Cardiac septum (tissue), 1 donor: Measurements from ENCODE around the gene CDC6. TPM values are rescaled to one million over a fixed set of nuclear protein-coding genes. Genes with fewer than 3 reads are reported as not detected.

ENCODE experiments used
- DNase-seq: peaks from one replicate; pipeline ENCODE4 v3.0.0-alpha.2; 2020; ENCODE audit warnings: low spot score
- intact Hi-C: fragments of 100-400 bp; cut with DNase I; formaldehyde crosslinking; loops from one replicate; pipeline ENCODE4 v1.14.0; 2022
- total RNA-seq: library from RNA; stranded (reverse); fragmentation: NEBNext Ultra II Directional; extraction: Animal tissue kit (Norgen Biotek cat#: 25700); gene quantifications from one replicate; pipeline ENCODE4 v1.2.1, GENCODE V29; 2021
- donor health status: DM: no; HTN: no; CAD: no.

CDC6 gene
- total RNA-seq, 1 donor from 2014 or later: 0.75 TPM

DNA sequence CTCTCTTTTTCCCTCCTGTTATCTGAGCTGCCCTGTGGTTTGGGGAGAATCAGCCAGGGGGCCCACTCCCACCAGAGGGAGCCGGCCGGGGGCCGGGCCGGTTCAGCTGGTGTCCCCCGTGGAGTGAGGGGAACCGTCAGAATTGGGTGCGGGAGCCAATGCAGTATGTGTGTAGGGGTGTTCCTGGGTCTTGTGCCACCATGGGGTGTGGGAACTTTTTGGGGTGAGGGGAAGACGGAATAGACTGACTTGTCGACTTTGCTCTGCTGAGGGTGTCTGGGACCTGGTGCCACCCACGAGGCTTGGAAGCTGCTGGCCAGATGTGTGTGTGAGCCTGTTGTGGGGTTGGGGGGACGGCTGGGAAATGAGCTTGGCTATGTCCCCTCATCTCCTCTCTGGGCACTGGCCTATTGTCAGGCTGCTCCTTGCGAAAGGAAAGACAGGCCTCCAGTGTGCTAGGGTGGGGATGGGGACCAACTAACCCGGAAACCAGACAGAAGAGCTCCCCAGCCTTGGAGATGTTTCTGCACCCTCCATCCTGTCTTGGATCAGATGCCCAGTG is 31.2 kb downstream of the CDC6 start:
- peak; percentile 75 for DNase-seq
- intact Hi-C loops: no loop called here

DNA sequence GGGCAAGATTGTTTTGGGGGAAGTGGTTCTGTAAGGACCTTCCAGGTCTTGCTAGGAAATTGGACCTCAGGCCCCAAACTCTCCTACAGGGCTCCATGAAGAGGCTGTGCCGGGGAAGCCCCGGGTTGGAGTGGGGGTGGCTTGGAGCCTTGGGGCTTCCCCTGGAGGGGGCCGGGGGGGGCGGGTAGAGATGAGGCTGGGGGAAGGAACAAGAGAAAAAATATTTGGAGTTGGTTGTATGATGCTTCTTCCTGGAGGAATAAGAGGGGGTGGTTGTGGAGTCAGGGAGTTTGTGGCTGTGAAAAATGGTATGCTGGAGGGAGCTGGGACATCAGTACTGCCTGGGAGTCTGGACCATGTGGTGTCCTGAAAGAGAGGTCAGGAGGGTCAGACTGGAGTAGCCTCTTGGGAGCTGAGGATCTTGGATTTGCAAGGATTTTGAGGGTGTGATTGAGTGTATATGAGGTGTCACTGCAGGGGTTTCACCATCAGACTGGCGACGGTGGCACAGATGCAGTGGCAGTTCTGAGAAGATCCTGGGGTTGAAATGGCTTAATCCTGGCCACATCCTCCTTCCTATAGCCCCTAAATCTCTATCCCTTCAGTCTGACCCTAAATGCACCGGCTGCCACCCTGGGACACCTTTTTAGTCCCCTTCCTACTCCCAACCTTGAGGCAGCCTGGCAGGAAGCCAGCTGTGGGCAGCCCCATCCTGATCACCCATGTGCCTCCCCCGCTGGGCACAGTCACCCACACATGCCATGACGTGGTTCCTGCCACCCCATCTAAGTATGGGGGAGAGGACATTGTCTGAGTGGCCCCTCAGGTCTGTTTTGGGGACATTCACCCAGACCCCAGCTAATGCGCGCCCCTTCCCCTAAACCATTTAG is 32.2 kb downstream of the CDC6 start:
- intact Hi-C loops: no loop called here
- DNase-seq: peak; percentile 82

DNA sequence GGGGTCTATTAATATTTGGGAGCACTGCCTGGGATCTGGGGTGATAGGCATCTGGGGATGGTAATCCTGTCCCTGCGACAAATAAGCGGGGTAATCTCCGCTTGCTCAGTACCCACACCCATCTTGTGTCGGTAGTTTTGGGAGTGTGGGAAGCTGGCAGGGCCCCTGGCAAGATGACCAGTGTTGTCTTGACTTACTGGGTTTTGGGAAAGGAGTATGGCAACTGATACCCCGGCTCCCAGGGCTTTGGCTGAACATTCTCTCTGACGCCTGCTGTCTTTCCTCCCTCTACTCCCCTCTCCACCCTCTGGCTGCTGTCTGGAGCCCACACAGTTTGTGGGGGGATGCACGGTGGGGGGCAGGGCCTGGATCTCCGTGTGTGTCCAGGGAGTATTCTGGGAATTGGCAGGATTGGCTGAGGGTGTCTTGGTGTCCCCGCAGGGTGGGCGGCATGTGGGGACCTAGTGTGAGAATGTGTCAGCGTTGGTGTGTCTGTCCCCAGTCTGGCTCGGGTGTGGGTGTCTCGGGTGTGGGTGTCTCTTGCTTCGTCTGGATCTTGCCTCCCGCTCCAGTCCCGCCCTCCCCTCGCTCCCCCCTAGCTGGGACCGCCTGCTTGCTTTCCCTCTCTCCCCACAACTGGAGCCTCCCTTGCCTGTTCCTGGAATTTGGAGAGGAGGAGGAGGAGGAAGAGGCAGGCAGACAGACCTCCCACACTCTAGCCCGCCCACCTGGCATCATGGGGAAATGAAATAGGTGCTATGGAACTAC is 33.3 kb downstream of the CDC6 start:
- intact Hi-C loops: no loop called here
- DNase-seq: peak; percentile 81

DNA sequence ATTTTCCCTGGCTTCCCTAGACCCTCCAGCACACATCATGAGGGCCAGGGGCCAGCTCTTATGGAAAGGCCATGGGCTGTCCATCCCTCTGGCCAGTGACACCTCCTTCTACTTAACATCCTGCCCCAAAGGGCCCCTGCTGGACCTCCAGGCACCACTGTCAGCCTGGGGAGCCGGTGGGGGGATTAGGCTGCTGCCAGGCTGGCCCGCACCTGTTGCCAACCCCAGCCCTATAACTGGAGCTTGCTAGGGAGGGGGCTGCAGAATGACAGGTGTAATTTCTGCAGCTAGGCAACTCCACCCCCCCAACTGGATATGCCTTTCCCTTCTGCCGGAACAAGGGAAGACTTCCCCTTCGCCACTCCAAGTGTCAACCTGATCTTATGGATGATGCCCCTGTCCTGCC is 33.8 kb downstream of the CDC6 start:
- no peak for DNase-seq
- intact Hi-C loops: no loop called here

DNA sequence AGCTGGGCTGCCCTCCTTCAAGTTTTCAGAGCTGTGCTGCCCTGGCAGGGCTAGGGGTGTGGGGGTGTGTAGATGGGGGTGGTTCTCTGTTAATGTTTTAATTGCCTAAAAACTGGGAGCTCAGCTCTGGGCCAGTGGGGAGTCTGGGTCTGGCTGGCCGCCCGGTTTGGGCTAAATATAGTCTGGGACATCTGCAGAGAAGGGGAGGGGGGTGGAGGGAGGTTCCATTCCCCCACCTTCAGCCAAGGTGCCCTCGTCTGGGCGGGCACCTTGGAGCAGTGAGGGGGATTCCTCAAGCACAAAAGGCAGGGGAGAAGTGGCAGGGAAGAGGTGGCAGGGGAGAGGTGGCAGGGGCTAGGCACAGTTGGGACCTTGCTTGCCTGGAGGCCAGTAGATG is 34.3 kb downstream of the CDC6 start:
- DNase-seq: no peak
- intact Hi-C loops: no loop called here

DNA sequence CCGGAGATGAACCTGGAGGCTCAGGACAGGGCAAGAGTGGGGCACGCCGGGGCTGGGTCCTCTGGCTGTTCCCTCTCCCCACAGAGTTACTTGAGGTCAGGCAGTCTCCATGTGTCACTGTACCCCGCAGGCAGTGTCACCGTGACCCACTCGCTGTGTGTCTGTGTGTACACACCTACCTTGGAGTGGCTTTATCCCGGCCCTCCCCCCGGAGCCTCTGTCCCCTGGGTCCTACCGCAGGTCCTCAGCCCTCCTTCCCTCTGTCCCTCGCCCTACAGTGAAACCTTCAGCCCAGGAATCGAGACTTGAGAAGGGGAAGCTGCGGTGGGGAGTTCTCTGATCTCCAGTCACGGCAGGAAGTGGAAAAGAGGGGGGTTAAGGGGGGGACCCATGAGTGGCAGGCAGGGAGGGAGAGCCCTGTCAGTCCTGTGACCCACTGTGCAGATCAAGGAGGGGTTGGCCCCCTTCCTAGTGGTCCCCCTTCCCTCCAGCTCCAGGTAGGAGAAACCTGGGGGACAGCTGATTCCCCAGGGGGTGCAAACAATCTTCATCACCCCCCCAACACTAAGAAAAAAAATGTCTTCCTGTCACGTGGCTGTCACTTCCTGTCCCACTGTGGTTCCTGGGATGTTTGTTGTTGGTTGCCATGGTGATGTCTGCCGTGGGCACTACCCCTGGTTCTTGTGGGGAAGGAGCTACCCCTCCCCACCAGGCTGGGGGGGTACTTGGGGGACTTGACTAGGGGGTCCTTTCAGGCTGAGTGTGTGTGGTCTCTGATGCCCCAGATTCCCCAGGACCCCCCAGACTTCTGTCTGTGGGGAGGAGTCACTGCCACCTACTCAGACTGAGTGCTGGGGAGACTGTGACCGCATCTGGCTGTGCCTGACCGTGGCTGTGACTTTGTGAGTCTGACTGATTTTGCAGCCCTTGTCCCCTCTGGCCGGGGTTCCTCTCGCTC is 35.0 kb downstream of the CDC6 start:
- intact Hi-C loops: no loop called here
- peak; percentile 94 for DNase-seq

DNA sequence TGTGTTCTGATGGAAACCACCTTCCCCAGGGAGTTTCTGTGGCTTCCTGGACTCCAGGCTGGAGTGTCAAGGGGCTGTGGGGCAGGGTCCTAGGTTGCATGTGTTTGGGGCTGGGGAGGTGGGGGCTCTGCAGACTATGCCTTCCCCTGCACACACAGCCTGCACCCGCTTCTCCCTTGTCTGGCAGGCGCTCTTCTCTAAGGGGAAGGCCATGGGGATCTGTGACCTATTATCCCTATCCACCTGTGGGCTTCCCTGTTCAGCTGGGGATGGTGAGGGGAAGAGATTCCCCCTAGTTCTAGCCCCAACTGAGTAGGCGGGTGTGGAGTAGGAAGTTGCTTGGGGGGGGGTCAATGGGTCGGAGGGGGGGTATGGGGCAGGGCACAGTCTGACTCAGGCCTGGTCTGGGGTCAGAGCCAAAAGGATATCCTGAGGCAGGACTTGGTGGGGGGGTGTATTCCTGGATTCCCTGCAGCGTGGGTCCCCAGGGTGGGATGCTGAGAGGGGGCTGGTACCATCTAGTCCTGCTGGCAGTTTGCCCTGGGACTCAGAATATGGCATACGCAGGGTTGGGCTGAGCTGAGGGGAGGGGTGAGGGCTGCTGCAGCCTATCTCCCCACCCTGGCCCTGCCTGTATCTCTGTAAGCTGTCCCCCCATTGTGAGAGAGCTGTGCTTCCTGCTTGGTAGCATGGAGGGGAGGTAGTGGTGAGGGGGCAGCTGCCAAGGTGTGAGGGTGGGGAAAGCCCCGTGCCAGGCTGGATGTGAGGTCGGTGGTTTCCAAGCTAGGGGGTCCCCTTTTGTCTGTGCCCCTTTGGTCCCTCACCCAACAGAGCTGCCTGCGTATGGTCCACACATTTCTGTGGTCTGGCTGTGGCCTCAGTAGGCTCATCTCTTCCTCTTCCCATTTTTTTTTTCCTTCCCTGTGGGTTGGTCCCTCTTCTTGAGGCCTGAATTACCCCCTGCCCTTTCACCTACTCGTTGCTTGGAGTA is 36.0 kb downstream of the CDC6 start:
- DNase-seq: no peak
- intact Hi-C loops: no loop called here

DNA sequence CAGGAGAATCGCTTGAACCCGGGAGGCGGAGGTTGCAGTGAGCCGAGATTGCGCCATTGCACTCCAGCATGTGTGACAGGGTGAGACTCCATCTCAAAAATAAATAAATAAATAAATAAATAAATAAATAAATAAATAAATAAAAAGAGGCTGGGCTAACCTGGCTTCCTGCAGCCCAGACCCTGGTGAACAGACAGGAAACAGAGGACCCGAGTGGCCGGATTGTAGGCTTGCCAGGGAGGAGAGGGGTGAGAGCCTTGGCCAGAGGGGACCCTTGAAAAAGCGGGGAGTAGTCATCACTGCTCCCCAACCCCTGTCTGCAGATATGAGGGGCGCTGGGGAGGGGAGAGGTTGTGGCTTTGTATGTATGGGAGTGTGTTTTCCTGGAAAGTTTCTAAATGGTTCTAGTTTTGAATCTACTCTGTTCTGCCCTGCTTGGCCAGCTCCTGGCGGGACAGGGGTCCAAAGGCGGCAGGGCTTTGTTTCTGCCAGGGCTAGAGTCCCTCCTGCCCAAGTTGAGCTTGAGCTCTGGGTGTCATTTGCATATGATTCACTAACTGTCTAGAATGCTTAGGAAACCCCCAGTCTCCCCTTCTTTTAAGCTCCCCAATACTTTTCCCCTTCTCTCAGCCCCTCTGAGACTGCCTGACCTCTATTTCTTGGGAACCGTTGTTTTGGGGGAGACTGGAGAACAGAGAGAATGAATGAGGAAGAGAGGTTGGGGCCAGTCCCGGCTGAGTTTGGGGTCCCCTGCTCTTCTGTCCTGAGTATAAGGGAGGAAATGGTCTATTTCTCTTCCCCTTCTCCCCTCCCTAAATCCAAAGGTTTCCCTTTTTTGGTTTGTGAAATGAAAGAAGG is 37.7 kb downstream of the CDC6 start:
- intact Hi-C loops: no loop called here
- no peak for DNase-seq

DNA sequence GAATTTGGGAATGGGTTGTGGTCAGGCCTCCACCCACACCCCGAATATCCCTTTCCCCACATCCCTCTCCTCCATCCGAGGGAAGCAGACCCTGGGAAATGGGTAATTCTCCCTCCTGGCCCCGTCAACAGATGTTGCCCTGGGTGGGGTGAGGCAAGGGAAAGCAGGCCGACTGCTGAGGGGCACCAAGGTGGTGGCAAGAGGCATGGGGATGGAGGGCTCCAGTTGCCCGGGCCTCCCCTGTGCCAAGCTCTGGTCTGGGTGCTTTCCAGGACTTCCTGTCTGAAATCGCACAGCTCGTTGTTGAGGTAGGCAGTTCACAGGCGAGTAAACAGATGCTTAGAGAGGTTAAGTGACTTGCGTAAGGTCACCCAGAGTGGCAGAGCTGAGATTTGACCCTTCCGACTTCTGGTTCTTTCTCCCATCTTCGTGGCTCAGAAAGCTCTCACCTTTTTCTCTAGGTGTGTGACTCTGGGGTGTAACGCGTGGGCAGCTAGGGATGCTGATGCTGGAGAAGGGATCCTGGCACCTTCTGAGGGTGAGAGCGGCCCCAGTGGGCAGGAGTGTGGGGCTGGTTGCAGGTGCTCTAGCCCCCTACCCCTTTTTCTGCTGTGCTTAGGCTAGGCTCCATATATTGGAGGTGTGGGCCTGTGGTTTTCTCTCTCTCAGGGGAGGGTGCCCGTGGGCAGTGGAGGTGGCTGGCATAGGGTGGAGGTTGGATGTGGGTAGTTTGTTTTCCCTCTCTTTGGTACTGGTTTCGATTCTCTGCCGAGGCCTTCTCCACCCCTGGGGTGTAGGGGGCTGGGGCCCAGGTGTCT is 38.5 kb downstream of the CDC6 start:
- DNase-seq: no peak
- intact Hi-C loops: no loop called here

- intact Hi-C loops: no loop called here
- DNase-seq: no peak
These were observed 39.1 kb downstream of the CDC6 start for GRCh38 chr17:40326832-40327199.

- no peak for DNase-seq
- intact Hi-C loops: no loop called here
These were observed 39.6 kb downstream of the CDC6 start for GRCh38 chr17:40327244-40327729.

- intact Hi-C loops: no loop called here
- DNase-seq: no peak
These were observed 40.2 kb downstream of the CDC6 start for GRCh38 chr17:40327735-40328385.

GRCh38 chr17:40328386-40328766 is 40.7 kb downstream of the CDC6 start:
- DNase-seq: no peak
- intact Hi-C loops: no loop called here

GRCh38 chr17:40329839-40330794 is 42.4 kb downstream of the CDC6 start:
- intact Hi-C loops: no loop called here
- DNase-seq: peak; percentile 91
